ENCODE results near the gene CACNA1C.

The CACNA1C gene

GRCh38 chr12:2507814-2508213 is 455.0 kb downstream of the CACNA1C start:
- H3K27me3 ChIP-seq (ENCODE audit: insufficient read depth, low read depth): no peaks in the 10 kb centered on the region
- TF ChIP-seq CTCF (conservative IDR thresholded peaks at IDR 0.05; ENCODE audit: low read depth, low read length): no peak
- no peak overlapping the region for H3K4me3 ChIP-seq (IDR thresholded peaks at IDR 0.05; ENCODE audit: insufficient read depth, low read depth, low read length)
- no peak overlapping the region for H3K9ac ChIP-seq
- no peak overlapping the region for H3K4me2 ChIP-seq
- H3K4me1 ChIP-seq (ENCODE audit: low read depth, poor library complexity, severe bottlenecking): no peaks in the 10 kb centered on the region
- no peaks in the 10 kb centered on the region for H3K79me2 ChIP-seq (ENCODE audit: insufficient read depth, low read depth)
- H4K20me1 ChIP-seq (ENCODE audit: insufficient read depth): no peaks in the 10 kb centered on the region
- no peaks in the 10 kb centered on the region for H3K36me3 ChIP-seq (ENCODE audit: insufficient read depth)
- H2AFZ ChIP-seq (ENCODE audit: low read depth): no peak overlapping the region
- H3K27ac ChIP-seq: no peak overlapping the region

DNA sequence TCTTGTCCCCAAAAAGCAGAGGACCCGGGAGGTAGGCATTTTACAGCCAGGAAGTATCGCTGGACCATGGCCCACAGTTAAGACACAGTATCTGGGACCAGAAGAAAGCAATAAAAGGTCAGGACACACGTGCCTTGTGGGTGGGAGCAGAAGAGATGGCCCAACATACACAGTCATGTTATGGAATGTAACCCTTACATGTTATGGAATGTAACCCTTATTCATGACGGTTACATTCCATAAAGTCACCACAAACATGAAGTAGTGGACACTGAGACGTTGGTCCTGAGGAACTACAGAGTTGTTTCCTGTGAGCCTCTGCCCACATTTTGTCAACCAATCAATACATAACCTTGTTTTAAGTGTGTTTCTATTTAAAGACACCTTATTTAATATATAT is 456.4 kb downstream of the CACNA1C start:
- H3K79me2 ChIP-seq (ENCODE audit: insufficient read depth, low read depth): no peaks in the 10 kb centered on the region
- H4K20me1 ChIP-seq (ENCODE audit: insufficient read depth): no peaks in the 10 kb centered on the region
- no peaks in the 10 kb centered on the region for H3K36me3 ChIP-seq (ENCODE audit: insufficient read depth)
- no peaks in the 10 kb centered on the region for H3K27me3 ChIP-seq (ENCODE audit: insufficient read depth, low read depth)
- H3K9ac ChIP-seq: no peak overlapping the region
- no peak overlapping the region for H3K27ac ChIP-seq
- no peaks in the 10 kb centered on the region for H3K4me1 ChIP-seq (ENCODE audit: low read depth, poor library complexity, severe bottlenecking)
- no peak overlapping the region for H3K4me2 ChIP-seq
- no peak overlapping the region for H3K4me3 ChIP-seq (IDR thresholded peaks at IDR 0.05; ENCODE audit: insufficient read depth, low read depth, low read length)
- H2AFZ ChIP-seq (ENCODE audit: low read depth): no peak overlapping the region
- TF ChIP-seq CTCF (conservative IDR thresholded peaks at IDR 0.05; ENCODE audit: low read depth, low read length): no peak

- Histone ChIP-seq H4K20me1 (ENCODE audit: insufficient read depth) (no peaks in the 10 kb centered on the region), H3K9ac (no peak overlapping the region), H3K36me3 (ENCODE audit: insufficient read depth) (no peaks in the 10 kb centered on the region), H3K4me1 (ENCODE audit: low read depth, poor library complexity, severe bottlenecking) (no peaks in the 10 kb centered on the region), H3K79me2 (ENCODE audit: insufficient read depth, low read depth) (no peaks in the 10 kb centered on the region), H3K27ac (no peak overlapping the region), H3K4me3 (IDR thresholded peaks at IDR 0.05; ENCODE audit: insufficient read depth, low read depth, low read length) (no peak overlapping the region), H2AFZ (ENCODE audit: low read depth) (no peak overlapping the region), H3K27me3 (ENCODE audit: insufficient read depth, low read depth) (no peaks in the 10 kb centered on the region), H3K4me2 (no peak overlapping the region)
- TF ChIP-seq CTCF (conservative IDR thresholded peaks at IDR 0.05; ENCODE audit: low read depth, low read length): no peak
Observed at GRCh38 chr12:2510045-2510444, 457.3 kb downstream of the CACNA1C start.

DNA sequence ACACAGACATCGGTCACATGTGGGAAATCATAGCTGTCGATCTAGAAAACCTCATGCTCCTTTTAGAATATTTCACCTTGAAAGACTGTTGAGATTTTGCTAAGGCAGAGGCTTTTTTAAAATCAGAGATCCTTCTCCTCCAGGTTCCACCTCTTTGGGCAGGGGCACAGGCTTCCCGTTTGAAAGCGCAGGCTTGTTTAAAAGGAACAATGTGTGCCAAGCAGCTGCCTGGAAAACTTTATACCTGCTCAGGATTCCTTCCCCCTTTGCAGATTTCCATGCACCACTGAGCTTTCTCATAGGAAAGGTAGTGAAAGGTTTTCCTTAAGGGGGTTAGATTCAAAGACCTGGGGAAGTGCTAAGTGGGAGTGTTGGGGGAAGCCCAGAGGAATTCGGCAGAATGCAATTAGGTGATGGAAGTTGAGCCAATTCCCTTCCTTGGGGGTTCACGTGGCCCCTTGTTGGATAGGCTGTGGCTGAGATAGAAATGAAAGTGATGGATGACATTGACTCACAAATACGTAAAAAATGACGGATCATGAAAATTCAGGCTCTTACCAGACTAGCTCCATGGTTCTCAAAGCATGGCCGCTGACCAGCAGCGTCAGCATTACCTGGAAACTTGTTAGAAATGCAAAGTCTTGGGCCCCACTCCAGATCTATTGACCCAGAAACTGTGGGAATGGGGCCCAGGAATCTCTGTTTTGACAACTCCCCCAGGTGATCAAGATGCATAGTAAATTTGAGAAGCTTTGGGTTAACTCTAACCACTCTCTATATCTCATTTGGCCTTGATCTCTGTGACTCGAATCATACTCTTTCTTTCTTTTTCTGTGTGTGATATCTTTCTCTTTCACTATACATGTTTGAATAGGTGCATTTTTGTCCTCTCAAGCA is 460.6 kb downstream of the CACNA1C start:
- no peaks in the 10 kb centered on the region for H3K36me3 ChIP-seq (ENCODE audit: insufficient read depth)
- H3K27me3 ChIP-seq (ENCODE audit: insufficient read depth, low read depth): no peaks in the 10 kb centered on the region
- no peak overlapping the region for H2AFZ ChIP-seq (ENCODE audit: low read depth)
- H3K27ac ChIP-seq: no peak overlapping the region
- no peak overlapping the region for H3K4me3 ChIP-seq (IDR thresholded peaks at IDR 0.05; ENCODE audit: insufficient read depth, low read depth, low read length)
- TF ChIP-seq CTCF (conservative IDR thresholded peaks at IDR 0.05; ENCODE audit: low read depth, low read length): no peak
- no peaks in the 10 kb centered on the region for H4K20me1 ChIP-seq (ENCODE audit: insufficient read depth)
- H3K4me2 ChIP-seq: no peak overlapping the region
- H3K79me2 ChIP-seq (ENCODE audit: insufficient read depth, low read depth): no peaks in the 10 kb centered on the region
- H3K9ac ChIP-seq: no peak overlapping the region
- H3K4me1 ChIP-seq (ENCODE audit: low read depth, poor library complexity, severe bottlenecking): no peaks in the 10 kb centered on the region
